ENCODE results near the gene MAP3K5.

Gene MAP3K5

GRCh38 chr6:136792410-136793262 lies at the start of gene MAP3K5:
Gene MAP3K5, minus strand, starts transcription at chr6:136792477. Its CDS starts 320 bp downstream, at chr6:136792157.
- peak; percentile 80 for TF ChIP-seq CTCF (conservative IDR thresholded peaks at IDR 0.05; ENCODE audit: low read length)
- H3K4me3 ChIP-seq (ENCODE audit: low read length) = peak within 1 kb of the TSS; percentile 96
- DNase-seq (ENCODE audit: low read depth) = peak; percentile 86

- TF ChIP-seq CTCF (conservative IDR thresholded peaks at IDR 0.05; ENCODE audit: low read length) = no peak
- H3K4me3 ChIP-seq (ENCODE audit: low read length) = no peak overlapping the region
- no peak for DNase-seq (ENCODE audit: low read depth)
Observed at GRCh38 chr6:136840276-136841001, 48.2 kb upstream of the MAP3K5 start.

GRCh38 chr6:136831873-136832562 lies 39.7 kb upstream of the MAP3K5 start:
- TF ChIP-seq CTCF (conservative IDR thresholded peaks at IDR 0.05; ENCODE audit: low read length) = no peak
- no peak overlapping the region for H3K4me3 ChIP-seq (ENCODE audit: low read length)
- no peak for DNase-seq (ENCODE audit: low read depth)

GRCh38 chr6:136826216-136826615 lies 33.9 kb upstream of the MAP3K5 start:
- no peak for TF ChIP-seq CTCF (conservative IDR thresholded peaks at IDR 0.05; ENCODE audit: low read length)
- H3K4me3 ChIP-seq (ENCODE audit: low read length) = no peak overlapping the region
- DNase-seq (ENCODE audit: low read depth) = no peak

- no peak for TF ChIP-seq CTCF (conservative IDR thresholded peaks at IDR 0.05; ENCODE audit: low read length)
- DNase-seq (ENCODE audit: low read depth) = no peak
- H3K4me3 ChIP-seq (ENCODE audit: low read length) = peak overlapping the region; percentile 79
Observed at GRCh38 chr6:136823128-136823660, 30.9 kb upstream of the MAP3K5 start.

- H3K4me3 ChIP-seq (ENCODE audit: low read length) = peak within 1 kb of the TSS; percentile 79
- DNase-seq (ENCODE audit: low read depth) = peak; percentile 89
- TF ChIP-seq CTCF (conservative IDR thresholded peaks at IDR 0.05; ENCODE audit: low read length) = peak; percentile 62
Observed at GRCh38 chr6:136822376-136823127, 30.3 kb upstream of the MAP3K5 start, which contains the start of gene PEX7. Gene PEX7, plus strand, starts transcription at chr6:136822592. Its CDS starts 74 bp downstream, at chr6:136822666.
